Activated T-cell treated with anti-CD3 and anti-CD28 coated beads, Interleukin-2, amount 50 U/mL, for 48 hours (primary cell): ENCODE data around the gene TRIM10.

Experiments used
- DNase-seq, 2 experiments: peaks; one replicate each; pipeline ENCODE4 v3.0.0-alpha.2; 2020

Gene TRIM10

DNA sequence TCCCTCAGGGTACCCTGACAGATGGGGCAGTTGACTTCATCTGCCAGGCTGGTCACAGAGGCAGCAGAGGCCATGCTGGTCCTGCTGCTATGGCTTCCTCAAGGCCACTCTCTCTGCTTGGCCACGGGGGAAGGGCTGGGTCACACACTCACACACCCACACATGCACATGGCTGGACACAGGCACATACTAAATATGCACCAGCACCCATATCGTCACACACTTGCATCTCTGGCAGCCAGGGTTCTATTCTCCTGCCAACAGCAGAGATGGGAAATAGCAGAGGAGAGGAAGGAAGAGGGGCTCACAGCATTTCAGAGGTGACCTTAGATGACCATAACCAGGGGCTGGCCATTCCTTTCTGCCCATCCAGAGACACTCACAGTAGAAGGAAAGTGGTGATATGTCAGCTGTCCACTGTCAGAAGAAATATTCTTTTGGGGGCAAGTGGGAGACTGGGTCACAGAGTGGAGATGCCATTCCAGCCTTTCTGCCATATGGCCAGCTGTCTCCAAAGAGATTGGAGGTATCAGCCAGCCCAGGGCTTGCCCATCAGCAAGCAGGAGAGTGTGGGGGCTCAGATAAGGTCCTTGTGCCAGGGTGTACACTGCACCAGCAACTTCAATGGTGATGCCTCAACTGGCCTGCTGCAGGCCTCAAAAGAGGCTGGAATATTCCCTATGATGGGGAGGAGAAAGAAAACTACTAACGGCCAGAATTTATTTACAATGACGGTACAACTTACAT is at the start of gene TRIM10:
TSS of gene TRIM10 (minus strand) at position 427 of the 747 bp plus-strand sequence. CDS start at position 74, 353 bp downstream.
- DNase-seq, result no peak

GRCh38 chr6:30207619-30208295 is 46.7 kb upstream of the TRIM10 start:
- DNase-seq, result no peak

- no peak for DNase-seq
Observed at GRCh38 chr6:30206799-30207618, 46.0 kb upstream of the TRIM10 start.

DNA sequence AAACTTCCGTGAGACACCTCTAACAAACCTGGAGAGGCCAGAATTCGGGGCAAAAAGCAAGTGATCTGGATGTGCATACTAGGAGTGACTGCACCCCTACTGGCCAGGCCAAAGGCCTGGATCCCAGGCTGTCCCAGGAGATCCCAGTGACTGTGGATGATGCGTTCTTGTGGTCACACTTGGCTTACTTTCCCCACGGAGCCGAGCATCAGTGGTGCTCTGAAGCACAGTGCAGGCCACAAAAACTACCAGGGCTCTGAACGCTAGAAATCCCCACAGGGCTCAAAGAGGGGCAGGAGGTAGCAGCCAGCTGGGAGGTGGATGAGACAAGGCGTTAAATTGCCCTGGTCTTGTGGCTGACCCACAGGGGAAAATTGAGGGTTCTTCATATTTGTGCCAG is 45.1 kb upstream of the TRIM10 start:
- no peak for DNase-seq

DNA sequence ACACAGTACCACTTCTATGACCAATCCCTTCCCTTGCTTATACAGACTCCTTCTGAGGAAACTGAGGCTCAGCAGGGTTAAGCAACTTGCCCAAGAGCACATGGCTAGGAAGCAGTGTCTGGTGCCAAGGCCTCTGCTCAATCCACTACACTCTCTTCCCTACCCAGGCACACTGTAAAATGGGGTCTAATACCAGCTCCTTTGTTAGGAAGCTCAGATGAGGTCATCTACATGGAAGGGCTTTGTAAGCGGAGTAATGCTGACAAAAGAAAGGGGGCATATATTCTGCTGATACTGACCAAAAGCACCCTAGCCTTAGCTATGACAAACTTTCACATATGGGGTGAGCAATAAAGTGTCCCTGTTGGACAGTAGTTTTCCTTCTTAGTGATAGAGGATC is 43.1 kb upstream of the TRIM10 start:
- DNase-seq, result no peak

GRCh38 chr6:30202366-30202765 is 41.4 kb upstream of the TRIM10 start:
- DNase-seq, result no peak

DNA sequence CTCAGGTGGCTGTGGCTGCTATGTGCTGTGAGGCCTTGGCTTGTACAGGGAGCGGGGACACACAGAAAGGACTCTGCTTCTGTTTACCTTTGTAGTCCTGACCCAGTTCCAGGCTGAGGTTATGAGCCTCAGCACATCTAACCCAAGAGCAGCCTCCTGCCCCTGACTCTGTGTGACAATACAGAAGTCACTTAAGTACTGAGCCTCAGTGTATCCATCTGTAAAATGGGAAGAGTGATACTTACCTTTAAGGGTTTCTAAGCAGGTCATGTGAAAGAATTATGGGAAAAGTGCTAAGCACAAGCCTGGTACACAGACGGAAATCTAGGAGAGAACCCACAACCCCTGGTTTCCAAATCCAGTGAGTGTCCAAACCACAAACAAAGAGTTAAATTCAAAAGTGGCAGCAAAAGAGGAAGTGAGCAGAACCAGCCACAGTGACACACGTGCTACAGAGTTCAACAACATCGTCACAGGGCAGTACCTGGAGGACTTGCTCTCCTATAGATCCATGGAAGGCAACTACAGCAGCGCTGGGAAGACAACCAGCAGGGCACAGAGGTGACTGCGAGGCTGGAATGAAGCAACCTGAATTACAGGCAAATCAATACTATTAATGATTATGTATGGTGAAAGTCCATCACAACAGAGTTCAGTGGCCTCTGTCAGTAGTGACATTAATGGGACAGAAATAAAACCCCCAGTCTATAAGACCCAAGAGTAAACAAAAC is 39.7 kb upstream of the TRIM10 start:
- DNase-seq, result no peak

- no peak for DNase-seq
Observed at GRCh38 chr6:30198166-30199084, 37.4 kb upstream of the TRIM10 start.

GRCh38 chr6:30196376-30196775 is 35.4 kb upstream of the TRIM10 start:
- DNase-seq, result no peak

GRCh38 chr6:30195951-30196350 is 34.9 kb upstream of the TRIM10 start:
- no peak for DNase-seq

DNA sequence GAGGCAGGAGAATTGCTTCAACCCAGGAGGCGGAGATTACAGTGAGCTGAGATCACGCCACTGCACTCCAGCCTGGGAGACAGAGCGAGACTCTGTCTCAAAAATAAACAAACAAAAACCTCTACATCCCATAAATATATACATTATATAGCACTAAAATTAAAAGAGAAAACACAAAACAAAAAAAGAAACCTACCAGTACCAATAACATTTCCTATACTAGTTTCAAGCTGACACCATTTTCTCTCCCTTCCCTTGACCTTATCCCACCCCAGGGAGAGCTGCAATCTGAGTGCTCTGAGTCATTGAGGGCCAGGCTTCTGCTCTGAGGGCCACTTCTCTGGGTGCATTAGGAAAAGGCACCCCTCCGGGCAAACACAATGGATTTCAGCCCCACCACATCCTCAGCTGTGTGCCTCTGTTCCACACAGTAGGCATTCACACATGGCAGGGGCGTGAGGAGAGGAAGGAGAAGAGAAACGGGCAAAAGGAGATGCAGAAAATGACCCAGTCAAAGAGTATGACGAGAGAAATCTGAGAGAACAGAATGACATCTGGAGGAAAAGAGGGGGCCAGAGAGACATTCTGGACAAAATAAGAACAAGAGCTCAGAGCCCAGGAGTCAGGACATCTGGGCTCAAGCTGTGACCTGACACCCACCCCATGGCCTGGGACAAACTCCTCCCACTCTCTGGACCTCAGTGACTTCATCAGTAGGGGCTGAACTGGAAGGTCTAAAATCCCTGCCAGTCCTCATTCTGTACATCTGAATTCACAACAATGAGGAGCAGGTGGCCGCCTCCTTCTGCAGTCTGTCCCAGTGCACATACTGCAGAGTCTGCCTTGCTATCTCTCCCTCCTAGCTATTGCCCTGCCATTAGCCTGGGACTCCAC is 34.0 kb upstream of the TRIM10 start:
- no peak for DNase-seq

- DNase-seq, result no peak
Observed at GRCh38 chr6:30192076-30192475, 31.1 kb upstream of the TRIM10 start.

DNA sequence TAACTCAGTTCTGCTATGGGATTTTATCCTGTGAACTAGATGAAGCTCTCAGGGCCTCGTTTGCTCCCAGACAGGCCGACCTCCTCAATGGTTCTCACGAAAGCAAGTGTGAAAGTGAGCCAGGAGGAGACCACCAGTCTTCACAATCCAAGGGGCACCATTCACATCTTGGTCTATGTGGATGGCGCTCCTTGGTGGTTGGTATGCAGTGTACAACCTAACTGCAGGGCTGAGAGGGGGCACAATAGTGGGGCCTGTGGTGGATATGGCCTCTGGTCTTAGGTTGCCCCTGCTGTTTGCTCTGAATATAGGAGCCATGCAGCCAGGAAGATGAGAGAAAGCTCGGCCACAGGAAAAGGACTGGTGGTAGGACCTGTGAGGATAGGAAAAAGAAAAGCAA is 27.5 kb upstream of the TRIM10 start:
- DNase-seq, result no peak

DNA sequence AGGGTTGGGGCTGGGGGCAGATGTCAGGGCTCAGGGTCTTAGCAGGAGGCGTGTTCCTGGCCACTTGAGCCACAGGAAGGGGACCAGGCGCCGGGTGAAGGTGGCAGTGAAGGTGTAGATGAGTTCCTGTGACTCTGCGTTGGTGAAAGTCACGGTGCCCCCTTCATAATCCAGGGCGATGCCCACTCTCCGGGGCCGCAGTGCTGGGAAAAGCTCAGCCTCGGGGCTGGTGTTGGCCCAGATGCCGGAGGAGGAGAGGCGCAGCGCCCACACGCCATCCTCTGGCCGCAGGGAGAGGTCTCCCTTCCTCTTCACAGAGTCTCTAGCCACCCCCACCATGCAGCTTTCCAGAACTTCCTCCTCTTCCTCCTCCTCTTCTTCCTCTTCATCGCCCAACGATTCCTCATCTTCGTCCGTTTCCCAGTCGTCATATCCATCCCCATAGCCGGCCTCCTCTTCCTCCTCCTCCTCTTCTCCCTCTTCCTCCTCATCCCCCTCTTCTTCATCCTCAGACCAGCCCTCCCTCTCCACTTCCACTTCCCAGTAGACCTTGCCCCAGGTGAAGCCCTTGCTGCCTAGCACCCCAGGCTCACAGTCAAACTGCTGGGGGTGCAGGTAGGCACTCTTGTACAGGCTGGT is 25.0 kb upstream of the TRIM10 start:
- no peak for DNase-seq

DNA sequence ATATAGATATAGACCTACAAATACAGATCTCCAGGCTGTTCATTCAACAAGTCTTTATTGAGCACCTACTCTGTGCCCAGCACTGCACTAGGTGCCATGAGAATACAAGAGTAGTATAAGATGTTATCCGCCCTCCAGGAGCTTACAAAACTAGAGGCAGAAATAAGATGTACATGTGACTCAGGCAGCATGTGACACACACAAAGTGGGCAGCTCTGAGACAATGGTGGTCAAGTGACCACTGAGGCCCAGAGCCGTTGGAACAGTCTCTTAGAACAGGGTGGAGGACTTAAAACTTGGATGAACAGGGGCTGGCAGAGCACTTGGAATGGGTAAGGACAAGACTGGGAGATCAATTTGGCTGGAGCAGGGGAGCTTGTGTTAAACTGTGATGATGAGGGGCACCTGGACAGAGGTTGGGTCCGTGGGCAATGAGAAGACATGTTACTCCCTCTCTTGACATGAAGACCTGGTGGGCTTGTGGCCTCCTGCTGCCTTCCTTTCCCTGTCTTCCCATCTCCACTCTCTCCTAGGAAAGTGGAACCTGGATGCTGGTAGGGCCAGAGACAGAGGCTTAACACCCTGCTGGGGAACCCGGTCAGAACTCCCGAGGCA is 23.5 kb upstream of the TRIM10 start:
- DNase-seq, result no peak

GRCh38 chr6:30180145-30180544 is 19.1 kb upstream of the TRIM10 start:
- DNase-seq, result no peak

DNA sequence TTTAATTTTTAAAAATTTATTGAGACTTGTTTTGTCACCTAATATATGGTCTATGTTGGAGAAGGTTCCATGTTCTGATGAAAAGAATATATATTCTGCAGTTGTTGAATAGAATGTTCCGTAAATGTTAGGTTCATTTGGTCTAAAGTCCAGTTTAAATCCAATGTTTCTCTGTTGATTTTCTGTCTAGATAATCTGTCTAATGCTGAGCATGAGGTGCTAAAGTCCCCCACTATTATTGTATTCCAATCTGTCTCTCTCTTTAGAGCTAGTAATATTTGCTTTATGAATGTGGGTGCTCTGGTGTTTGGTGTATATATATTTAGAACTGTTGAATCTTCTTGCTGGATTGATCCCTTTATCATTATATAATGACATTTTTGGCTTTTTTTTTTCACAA is 17.8 kb upstream of the TRIM10 start:
- DNase-seq, result no peak

- DNase-seq, result no peak
Observed at GRCh38 chr6:30175765-30176164, 14.8 kb upstream of the TRIM10 start.

GRCh38 chr6:30172681-30173080 is 11.7 kb upstream of the TRIM10 start:
- no peak for DNase-seq
